CD14-positive monocyte (primary cell): ENCODE measurements around the gene SPATA32. TPM values are rescaled to one million over a fixed set of nuclear protein-coding genes. Genes with fewer than 3 reads are reported as not detected.
A peak's percentile ranks its signal among the peaks of the same experiment; 100 is the strongest.

Source experiments
- DNase-seq, 3 donors: peaks; one replicate each; pipeline ENCODE4 v3.0.0-alpha.2; 2011 to 2022
- H2AFZ ChIP-seq: 2 replicates; pipeline ENCODE4 v1.6.0; 2012; ENCODE audit warnings: mild to moderate bottlenecking, low read depth, low read length, inconsistent platforms; ENCODE audit not compliant: insufficient read depth, poor library complexity, severe bottlenecking
- H3K27ac ChIP-seq, 2 donors: 1 replicate in 1 of 2; 2 replicates in 1 of 2; pipeline ENCODE4 v1.5.1; 2012 to 2013; ENCODE audit warnings: low read length in 2 of 2, control low read depth in 1 of 2, inconsistent platforms in 1 of 2, low read depth in 1 of 2, mild to moderate bottlenecking in 1 of 2
- H3K27me3 ChIP-seq, 2 donors: one replicate each; pipeline versions ENCODE4 v1.6.0 to v1.6.1; 2011 to 2013; ENCODE audit warnings: low read length in 2 of 2; ENCODE audit not compliant: control insufficient read depth in 2 of 2, insufficient read depth in 2 of 2
- H3K36me3 ChIP-seq, 2 donors: replicated peaks in 1 of 2; 1 replicate in 1 of 2; 2 replicates in 1 of 2; pipeline versions ENCODE4 v1.5.1 to v1.6.1; 2012 to 2013; ENCODE audit warnings: low read length in 2 of 2, control low read depth in 1 of 2, inconsistent platforms in 1 of 2, mild to moderate bottlenecking in 1 of 2; ENCODE audit not compliant: insufficient read depth in 2 of 2, control insufficient read depth in 1 of 2
- H3K4me1 ChIP-seq, 2 donors: 1 replicate in 1 of 2; 2 replicates in 1 of 2; pipeline versions ENCODE4 v1.5.1 to v1.6.1; 2012 to 2013; ENCODE audit warnings: low read length in 2 of 2, control low read depth in 1 of 2, inconsistent platforms in 1 of 2, mild to moderate bottlenecking in 1 of 2, moderate library complexity in 1 of 2; ENCODE audit not compliant: insufficient read depth in 2 of 2, control insufficient read depth in 1 of 2
- H3K4me2 ChIP-seq: replicated peaks from 2 replicates; pipeline ENCODE3; 2012; ENCODE audit warnings: low read length, moderate library complexity, mild to moderate bottlenecking; ENCODE audit not compliant: poor library complexity, severe bottlenecking; ENCODE audit errors: extremely low read depth
- H3K4me3 ChIP-seq, 3 experiments: fragments of 200-600 bp in 1 of 3; sonication (generic) in 1 of 3; replicated peaks in 1 of 3; 1 replicate in 2 of 3; 2 replicates in 1 of 3; pipeline ENCODE4 v1.5.1; 2011 to 2013; ENCODE audit warnings: low read length in 3 of 3, mild to moderate bottlenecking in 3 of 3, control low read depth in 2 of 3, low read depth in 2 of 3, inconsistent platforms in 1 of 3, moderate library complexity in 1 of 3
- H3K79me2 ChIP-seq: 2 replicates; pipeline ENCODE4 v1.6.0; 2012; ENCODE audit warnings: mild to moderate bottlenecking, control low read depth, inconsistent platforms, low read length, moderate library complexity; ENCODE audit not compliant: insufficient read depth
- H3K9ac ChIP-seq: 2 replicates; pipeline ENCODE4 v1.6.0; 2017; ENCODE audit warnings: low read length, mild to moderate bottlenecking; ENCODE audit not compliant: insufficient read depth, poor library complexity, severe bottlenecking
- H3K9me3 ChIP-seq, 2 donors: replicated peaks in 1 of 2; 1 replicate in 1 of 2; 2 replicates in 1 of 2; pipeline versions ENCODE4 v1.5.1 to v1.6.1; 2012 to 2013; ENCODE audit warnings: low read length in 2 of 2, control low read depth in 1 of 2; ENCODE audit not compliant: control insufficient read depth in 1 of 2, insufficient read depth in 1 of 2
- H4K20me1 ChIP-seq: 2 replicates; pipeline ENCODE4 v1.6.0; 2012; ENCODE audit warnings: mild to moderate bottlenecking, low read length, control low read depth, moderate library complexity; ENCODE audit not compliant: insufficient read depth
- H3K27ac Mint-ChIP-seq, 7 donors: one replicate each; pipeline ENCODE4 v1.8.0; 2020; ENCODE audit warnings: mild to moderate bottlenecking in 7 of 7, mixed read lengths in 7 of 7, moderate library complexity in 6 of 7, inconsistent platforms in 2 of 7
- H3K27me3 Mint-ChIP-seq, 3 donors: one replicate each; pipeline ENCODE4 v1.8.0; 2021 to 2022; ENCODE audit warnings: low read depth in 3 of 3, mild to moderate bottlenecking in 3 of 3, mixed read lengths in 3 of 3, moderate library complexity in 3 of 3, inconsistent platforms in 1 of 3
- H3K36me3 Mint-ChIP-seq, 2 donors: one replicate each; pipeline ENCODE4 v1.8.0; 2020; ENCODE audit warnings: mixed read lengths in 2 of 2, inconsistent platforms in 1 of 2, mild to moderate bottlenecking in 1 of 2
- H3K4me1 Mint-ChIP-seq: one replicate; pipeline ENCODE4 v1.8.0; 2020; ENCODE audit warnings: mild to moderate bottlenecking, mixed read lengths
- H3K4me3 Mint-ChIP-seq, 2 donors: one replicate each; pipeline ENCODE4 v1.8.0; 2020; ENCODE audit warnings: mild to moderate bottlenecking in 2 of 2, mixed read lengths in 2 of 2, moderate library complexity in 1 of 2
- H3K9me3 Mint-ChIP-seq, 7 donors: one replicate each; pipeline ENCODE4 v1.8.0; 2020 to 2022; ENCODE audit warnings: mixed read lengths in 7 of 7, mild to moderate bottlenecking in 6 of 7, moderate library complexity in 6 of 7, inconsistent platforms in 2 of 7
- WGBS: methylation state at CpG from one replicate; pipeline ENCODE4 v1.1.5; 2013; ENCODE audit warnings: missing lambda C conversion rate; ENCODE audit not compliant: insufficient coverage; 5-methylcytosine and 5-hydroxymethylcytosine counted together
- intact Hi-C, 2 donors: fragments of 100-400 bp; cut with micrococcal nuclease; formaldehyde crosslinking; loops; one replicate each; pipeline versions ENCODE4 v1.15.0 to v1.15.1; 2023
- polyA plus RNA-seq, 3 donors: library from polyadenylated mRNA; depleted of rRNA in 1 of 3; unstranded in 2 of 3; stranded (reverse) in 1 of 3; fragments of 300-500 nt in 2 of 3; fragments of >200 nt in 1 of 3; fragmentation: Illumina TruSeq in 2 of 3; gene quantifications; 1 replicate in 2 of 3; 2 replicates in 1 of 3; pipeline ENCODE4 v1.2.3, GENCODE V29; 2012 to 2021
- TF ChIP-seq, protein P1 (sequence below): fragments of 200-600 bp; IDR thresholded peaks from one replicate; pipeline ENCODE4 v1.8.0; 2022; ENCODE audit warnings: antibody characterized with exemption, mild to moderate bottlenecking

SPATA32 gene
- polyA plus RNA-seq, 3 donors, result not detected

DNA sequence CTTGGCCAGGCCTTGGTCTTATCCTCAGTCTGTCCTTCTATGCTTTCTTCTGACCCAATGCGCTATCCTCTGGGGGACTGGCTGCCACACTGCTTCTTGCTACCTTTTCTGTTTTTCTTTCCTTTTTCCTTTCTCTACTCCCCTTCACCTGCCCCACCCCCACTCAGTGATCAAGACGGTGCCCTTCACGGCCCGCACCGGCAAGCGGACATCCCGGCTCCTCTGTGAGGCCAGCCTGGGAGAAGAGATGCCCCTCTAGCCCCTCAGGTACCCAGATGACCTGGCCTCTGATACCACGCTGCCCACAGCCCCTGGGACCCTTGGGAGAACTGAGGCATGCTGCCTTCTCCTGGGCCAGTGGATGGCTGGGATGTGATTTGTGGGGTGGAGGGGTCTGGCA, 15.6 kb downstream of the SPATA32 start:
- peak overlapping the region in 2 of 7 donors; percentile 12 to 15 for H3K27ac Mint-ChIP-seq
- H3K4me2 ChIP-seq, result peak overlapping the region; percentile 65
- peak overlapping the region; percentile 24 to 26 for H3K4me3 Mint-ChIP-seq
- peaks cover 63 to 86% of the 10 kb centered on the region in 2 donors for H3K36me3 ChIP-seq
- H3K36me3 Mint-ChIP-seq, result peaks cover 62 to 81% of the 10 kb centered on the region in 2 donors
- peaks cover 39% of the 10 kb centered on the region for H3K4me1 Mint-ChIP-seq
- no peak overlapping the region for H3K9ac ChIP-seq
- peaks cover 0 to 4% (median 0%) of the 10 kb centered on the region in 3 donors for H3K27me3 Mint-ChIP-seq
- peaks cover 18% of the 10 kb centered on the region for H3K79me2 ChIP-seq
- no peak for DNase-seq
- H4K20me1 ChIP-seq, result peaks cover 97% of the 10 kb centered on the region
- no peak overlapping the region for H3K27ac ChIP-seq
- H3K27me3 ChIP-seq, result no peaks in the 10 kb centered on the region
- intact Hi-C loops, result no loop called here
- TF ChIP-seq, protein P1, sequence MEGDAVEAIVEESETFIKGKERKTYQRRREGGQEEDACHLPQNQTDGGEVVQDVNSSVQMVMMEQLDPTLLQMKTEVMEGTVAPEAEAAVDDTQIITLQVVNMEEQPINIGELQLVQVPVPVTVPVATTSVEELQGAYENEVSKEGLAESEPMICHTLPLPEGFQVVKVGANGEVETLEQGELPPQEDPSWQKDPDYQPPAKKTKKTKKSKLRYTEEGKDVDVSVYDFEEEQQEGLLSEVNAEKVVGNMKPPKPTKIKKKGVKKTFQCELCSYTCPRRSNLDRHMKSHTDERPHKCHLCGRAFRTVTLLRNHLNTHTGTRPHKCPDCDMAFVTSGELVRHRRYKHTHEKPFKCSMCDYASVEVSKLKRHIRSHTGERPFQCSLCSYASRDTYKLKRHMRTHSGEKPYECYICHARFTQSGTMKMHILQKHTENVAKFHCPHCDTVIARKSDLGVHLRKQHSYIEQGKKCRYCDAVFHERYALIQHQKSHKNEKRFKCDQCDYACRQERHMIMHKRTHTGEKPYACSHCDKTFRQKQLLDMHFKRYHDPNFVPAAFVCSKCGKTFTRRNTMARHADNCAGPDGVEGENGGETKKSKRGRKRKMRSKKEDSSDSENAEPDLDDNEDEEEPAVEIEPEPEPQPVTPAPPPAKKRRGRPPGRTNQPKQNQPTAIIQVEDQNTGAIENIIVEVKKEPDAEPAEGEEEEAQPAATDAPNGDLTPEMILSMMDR, result no peak
- H3K4me3 ChIP-seq, result peak overlapping the region in 1 of 3 experiments; percentile 50
- H3K9me3 Mint-ChIP-seq, result peaks cover 0 to 3% (median 0%) of the 10 kb centered on the region in 7 donors
- H3K9me3 ChIP-seq, result no peaks in the 10 kb centered on the region
- no peak overlapping the region for H2AFZ ChIP-seq
- peaks cover 35 to 46% of the 10 kb centered on the region in 2 donors for H3K4me1 ChIP-seq
- 92% methylated on average over 7 of the region's 8 CpGs for WGBS

DNA sequence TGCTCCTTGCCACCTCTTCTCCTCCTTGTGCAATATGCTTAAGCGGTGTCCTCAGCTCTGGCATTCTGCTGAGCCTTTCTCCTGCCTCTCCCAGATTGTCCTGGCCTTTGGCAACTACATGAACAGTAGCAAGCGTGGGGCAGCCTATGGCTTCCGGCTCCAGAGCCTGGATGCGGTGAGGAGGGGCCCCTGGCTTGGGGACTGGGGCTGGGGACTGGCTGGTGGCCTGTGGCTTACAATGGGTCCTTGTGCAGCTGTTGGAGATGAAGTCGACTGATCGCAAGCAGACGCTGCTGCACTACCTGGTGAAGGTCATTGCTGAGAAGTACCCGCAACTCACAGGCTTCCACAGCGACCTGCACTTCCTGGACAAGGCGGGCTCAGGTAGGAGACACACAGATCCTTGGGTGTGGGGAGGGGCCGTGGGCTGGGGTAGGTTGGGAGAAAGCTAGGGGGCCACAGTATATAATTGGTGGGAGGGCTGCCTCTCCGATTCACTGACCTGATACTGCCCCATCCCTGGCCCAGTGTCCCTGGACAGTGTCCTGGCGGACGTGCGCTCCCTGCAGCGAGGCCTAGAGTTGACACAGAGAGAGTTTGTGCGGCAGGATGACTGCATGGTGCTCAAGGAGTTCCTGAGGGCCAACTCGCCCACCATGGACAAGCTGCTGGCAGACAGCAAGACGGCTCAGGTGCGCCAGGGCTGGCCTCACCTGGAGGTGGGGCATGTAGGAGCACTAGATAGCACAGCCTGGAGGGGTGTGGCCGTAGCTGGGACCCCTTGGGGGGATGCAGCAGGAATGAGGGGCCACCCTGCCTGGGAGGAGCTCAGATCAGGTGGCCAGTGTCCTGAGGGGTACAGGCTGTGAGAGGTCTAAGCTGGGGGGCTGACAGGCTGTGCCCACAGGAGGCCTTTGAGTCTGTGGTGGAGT, 16.9 kb downstream of the SPATA32 start:
- H3K27me3 Mint-ChIP-seq, result peaks cover 0 to 4% (median 0%) of the 10 kb centered on the region in 3 donors
- H3K27ac ChIP-seq, result no peak overlapping the region
- H3K4me1 Mint-ChIP-seq, result peaks cover 36% of the 10 kb centered on the region
- no peak overlapping the region for H3K9ac ChIP-seq
- peak overlapping the region in 1 of 7 donors; percentile 61 for H3K27ac Mint-ChIP-seq
- DNase-seq, result no peak
- H3K4me3 ChIP-seq, result no peak overlapping the region
- H3K4me3 Mint-ChIP-seq, result no peak overlapping the region
- H3K36me3 ChIP-seq, result peaks cover 71 to 86% of the 10 kb centered on the region in 2 donors
- peaks cover 35 to 46% of the 10 kb centered on the region in 2 donors for H3K4me1 ChIP-seq
- H3K4me2 ChIP-seq, result no peak overlapping the region
- no peaks in the 10 kb centered on the region for H3K27me3 ChIP-seq
- 97% methylated on average over 18 of the region's 21 CpGs for whole genome bisulfite sequencing
- no peak overlapping the region for H2AFZ ChIP-seq
- intact Hi-C loops, result no loop called here
- no peaks in the 10 kb centered on the region for H3K9me3 ChIP-seq
- peaks cover 98% of the 10 kb centered on the region for H4K20me1 ChIP-seq
- H3K9me3 Mint-ChIP-seq, result peaks cover 0 to 3% (median 0%) of the 10 kb centered on the region in 7 donors
- H3K79me2 ChIP-seq, result peaks cover 28% of the 10 kb centered on the region
- TF ChIP-seq, protein P1, result no peak
- H3K36me3 Mint-ChIP-seq, result peaks cover 71 to 85% of the 10 kb centered on the region in 2 donors
